Fibroblast of skin of left biceps (primary cell): Measurements from ENCODE around the gene AIG1.
"Not testable (repeated sequence)": the region's sequence is repeated elsewhere in the genome, so short reads cannot be mapped to it uniquely, and the experiment has no call there.

ENCODE experiments used
- DNase-seq, 2 experiments: peaks; one replicate each; pipeline ENCODE4 v3.0.0-alpha.2; 2013; ENCODE audit warnings: low read depth in 2 of 2

AIG1 gene

GRCh38 chr6:143164565-143165105, 103.9 kb downstream of the AIG1 start:
- no peak for DNase-seq

DNA sequence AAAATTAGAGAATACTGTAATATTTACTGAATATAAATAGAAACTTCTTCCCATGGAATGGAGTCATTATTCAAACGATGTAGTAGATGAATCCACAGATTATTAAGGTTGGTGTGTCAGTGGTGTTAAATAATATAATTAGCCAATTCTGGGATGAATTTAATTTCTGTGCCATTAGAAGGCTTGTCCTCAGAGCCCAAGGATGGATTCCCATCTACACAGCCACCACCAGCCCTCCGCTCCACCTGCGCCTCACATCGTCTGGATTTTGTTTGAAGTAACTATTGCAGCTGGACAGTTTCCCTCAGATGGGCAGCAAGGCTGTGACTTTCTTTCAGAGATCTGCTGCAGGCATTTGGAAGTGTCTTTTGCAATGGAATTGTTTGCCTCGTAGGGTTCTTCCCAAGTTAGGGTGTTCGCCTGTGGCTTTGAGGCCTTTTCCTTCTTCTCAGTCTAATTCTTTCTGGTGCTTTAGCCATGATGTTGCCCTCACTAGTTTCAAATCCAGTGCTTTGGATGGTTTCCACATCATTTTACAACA, 104.7 kb downstream of the AIG1 start:
- DNase-seq, result no peak

GRCh38 chr6:143166247-143166695, 105.6 kb downstream of the AIG1 start:
- DNase-seq, result no peak

GRCh38 chr6:143167224-143167623, 106.5 kb downstream of the AIG1 start:
- DNase-seq, result no peak

DNA sequence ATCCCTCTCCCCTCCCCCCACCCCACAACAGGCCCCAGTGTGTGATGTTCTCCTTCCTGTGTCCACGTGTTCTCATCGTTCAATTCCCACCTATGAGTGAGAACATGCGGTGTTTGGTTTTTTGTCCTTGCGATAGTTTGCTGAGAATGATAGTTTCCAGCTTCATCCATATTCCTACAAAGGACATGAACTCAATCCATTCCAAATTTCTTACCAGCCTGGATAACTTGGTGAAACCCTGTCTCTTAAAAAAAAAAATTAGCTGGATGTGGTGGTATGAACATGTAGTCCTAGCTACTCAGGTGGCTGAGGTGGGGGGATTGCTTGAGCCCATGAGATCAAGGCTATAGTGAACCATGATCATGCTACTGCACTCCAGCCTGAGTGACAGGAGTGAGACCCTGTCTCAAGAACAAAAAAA, 107.7 kb downstream of the AIG1 start:
- not testable (repeated sequence) for DNase-seq

- no peak for DNase-seq
Observed at GRCh38 chr6:143169440-143169839, 108.8 kb downstream of the AIG1 start.

DNA sequence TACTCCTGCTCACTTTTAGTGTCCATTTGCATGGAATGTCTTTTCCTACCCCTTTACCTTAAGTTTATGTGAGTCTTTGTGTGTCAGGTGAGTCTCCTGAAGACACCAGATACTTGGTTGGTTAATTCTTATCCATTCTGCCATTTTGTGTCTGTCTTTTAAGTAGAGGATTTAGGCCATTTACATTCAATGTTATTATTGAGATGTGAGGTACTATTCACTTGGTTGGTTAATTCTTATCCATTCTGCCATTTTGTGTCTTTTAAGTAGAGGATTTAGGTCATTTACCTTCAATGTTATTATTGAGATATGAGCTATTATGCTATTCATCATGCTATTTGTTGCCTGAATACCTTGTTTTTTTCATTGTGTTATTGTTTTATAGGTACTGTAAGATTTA, 113.8 kb downstream of the AIG1 start:
- no peak for DNase-seq

DNA sequence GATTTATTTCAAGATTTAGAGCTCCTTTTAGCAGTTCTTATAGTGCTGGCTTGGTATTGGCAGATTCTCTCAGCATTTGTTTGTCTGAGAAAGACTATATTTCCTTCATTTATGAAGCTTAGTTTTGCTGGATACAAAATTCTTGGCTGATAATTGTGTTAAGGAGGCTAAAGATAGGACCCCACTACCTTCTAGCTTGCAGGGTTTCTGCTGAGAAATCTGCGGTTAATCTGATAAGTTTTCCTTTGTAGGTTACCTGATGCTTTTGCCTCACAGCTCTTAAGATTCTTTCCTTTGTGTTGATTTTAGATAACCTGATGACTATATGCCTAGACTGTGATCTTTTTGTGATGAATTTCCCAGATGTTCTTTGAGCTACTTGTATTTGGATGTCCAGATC, 114.3 kb downstream of the AIG1 start:
- no peak for DNase-seq

DNA sequence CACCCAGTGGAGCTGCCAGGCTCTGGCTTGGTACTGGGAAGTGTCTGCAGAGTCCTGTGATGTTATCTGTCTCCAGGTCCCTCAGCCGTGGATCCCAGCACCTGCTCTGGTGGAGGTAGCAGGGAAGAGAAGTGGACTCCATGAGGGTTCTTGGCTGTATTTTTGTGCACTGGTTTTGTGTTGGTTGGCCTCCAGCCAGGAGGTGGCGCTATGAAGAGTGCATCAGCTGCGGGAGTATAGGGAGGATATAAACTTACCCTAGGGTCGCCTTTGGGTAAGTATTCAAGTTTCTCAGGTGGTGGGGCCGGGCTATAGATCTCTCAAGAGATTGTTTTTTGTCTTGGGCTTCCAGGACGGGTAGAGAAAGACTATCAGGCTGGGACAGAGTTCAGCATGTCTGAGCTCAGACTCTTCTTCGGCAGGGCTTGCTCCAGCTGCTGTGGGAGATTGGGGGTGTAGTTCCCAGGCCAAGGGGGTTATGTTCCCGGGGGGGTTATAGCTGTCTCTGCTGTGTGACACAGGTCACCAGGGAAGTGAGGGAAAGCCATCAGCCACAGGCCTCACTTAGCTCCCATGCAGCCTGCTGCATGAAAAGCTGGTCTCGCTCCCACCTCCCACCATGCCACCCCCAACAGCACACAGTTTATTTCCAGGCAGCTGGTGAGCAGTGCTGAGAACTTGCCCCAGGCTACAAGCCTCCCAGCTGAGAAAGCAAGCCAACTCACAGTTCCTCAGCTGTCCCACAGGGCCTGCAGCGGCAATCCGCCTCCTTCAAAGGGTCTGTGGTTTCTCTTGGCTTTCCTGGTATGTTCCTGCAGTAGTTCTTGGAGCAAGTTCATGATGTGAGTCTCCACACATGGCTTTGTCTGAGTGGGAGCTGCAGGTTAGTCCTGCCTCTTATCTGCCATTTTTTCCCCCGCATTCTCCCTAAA, 115.7 kb downstream of the AIG1 start:
- peak; percentile 80 to 81 for DNase-seq

GRCh38 chr6:143177706-143178105, 117.0 kb downstream of the AIG1 start:
- DNase-seq, result no peak

GRCh38 chr6:143179096-143179495, 118.4 kb downstream of the AIG1 start:
- no peak for DNase-seq

- DNase-seq, result no peak
Observed at GRCh38 chr6:143179901-143180612, 119.4 kb downstream of the AIG1 start.

DNA sequence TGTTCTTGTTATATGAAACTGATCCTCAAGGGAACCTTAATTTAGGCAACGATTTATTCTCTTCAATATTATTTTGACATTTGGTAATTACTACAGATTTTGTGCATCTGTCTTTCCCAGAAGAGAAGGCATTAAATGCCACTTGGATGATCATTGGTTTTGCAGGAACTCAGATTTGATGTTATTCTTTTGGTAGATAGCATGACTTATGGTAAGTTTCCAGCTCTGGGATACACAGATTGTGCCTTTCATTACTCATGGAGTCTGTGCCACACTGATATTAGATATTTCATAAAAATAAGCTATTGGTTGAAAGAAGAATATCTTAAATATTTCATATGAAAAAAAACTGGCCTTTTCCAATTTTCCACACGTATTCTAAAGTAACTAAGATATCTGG, 120.1 kb downstream of the AIG1 start:
- DNase-seq, result no peak

DNA sequence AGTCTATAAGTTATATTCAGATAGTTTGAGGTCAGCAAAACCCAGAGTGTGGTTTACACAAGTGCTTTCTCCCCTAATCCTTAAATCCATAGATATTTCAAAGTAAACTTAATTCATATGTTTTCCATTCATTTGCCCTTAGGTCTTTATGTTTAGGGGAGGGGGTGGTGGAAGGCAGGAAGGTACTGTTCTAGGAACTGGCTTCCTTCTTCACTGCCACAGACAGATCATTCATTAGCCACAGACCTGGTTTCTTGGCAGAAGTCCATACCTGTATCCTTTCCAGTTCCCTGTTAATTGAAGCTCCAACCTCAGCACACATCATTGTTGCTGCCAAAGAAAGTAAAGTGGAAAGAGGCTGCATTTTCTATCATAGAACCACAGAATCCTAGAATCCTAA, 123.0 kb downstream of the AIG1 start:
- peak; percentile 72 to 74 for DNase-seq

DNA sequence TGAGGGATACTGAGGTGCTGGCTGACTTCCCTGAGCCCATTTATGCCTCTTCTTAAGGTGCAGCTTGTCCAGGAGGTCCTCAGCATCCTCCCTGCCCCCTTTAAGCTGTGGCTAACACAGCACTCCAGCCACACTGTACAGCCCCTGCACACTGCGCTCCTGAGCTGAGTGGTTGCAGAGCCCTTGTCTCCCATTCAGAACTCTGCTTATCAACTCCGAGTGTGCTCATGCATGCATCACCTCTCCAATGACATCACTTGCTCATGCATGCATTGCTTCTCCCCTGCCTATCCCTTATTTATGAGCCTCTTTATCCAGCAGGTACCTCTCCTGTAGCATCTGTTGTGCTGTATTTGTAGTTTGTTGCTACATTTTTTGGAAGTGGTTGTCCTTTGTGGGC, 124.6 kb downstream of the AIG1 start:
- no peak for DNase-seq

DNA sequence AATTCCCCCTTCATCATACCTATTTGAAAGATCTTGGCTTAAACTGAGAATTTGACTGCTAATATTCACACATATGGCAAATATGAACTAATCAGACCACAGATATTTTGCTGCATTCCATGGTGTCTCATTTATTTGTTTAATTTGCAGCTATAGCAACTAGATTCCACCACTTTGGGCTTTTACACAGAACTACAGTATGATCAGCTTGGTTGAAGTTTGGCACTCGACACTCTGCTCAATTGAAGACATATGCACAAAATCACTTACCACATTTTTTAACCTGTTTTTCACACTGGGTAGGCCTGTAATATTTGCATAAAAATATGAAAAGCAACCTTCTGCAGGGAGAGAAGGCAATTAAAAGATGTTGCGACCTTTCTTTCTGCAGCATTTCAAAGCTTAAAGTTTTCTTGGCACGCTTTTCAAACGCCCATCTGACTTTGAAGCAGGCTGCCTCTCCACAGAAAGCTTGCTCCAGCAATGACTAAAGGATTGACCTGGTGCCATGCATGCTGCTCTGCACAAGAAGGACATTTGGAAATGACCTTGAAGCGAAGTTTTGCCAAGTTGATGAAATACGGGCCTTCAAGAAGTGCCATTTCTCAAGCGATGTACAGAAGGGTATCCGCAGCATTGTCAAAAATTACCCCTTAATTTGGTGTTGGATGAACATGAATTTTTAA, 126.7 kb downstream of the AIG1 start:
- peak; percentile 98 for DNase-seq

- no peak for DNase-seq
Observed at GRCh38 chr6:143188292-143188691, 127.6 kb downstream of the AIG1 start.

DNA sequence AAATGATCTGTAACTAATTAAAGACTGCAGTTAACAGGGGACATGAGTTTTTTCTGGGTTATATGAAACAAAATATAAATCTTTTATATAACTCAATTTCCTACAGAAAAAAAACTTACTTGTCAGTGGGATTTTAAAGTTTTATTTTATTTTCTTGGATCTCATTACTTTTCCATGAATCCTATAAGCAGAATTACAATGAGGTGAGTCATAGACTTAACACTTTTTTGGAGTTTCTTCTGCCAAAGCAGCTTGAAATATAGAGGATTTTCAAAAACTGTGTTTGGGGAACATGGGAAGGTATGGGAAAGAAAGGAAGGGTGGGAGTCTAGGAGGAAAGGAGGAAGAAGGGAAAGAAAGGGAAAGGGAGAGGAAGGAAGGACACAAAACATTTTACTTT, 130.7 kb downstream of the AIG1 start:
- DNase-seq, result peak; percentile 28 to 40

DNA sequence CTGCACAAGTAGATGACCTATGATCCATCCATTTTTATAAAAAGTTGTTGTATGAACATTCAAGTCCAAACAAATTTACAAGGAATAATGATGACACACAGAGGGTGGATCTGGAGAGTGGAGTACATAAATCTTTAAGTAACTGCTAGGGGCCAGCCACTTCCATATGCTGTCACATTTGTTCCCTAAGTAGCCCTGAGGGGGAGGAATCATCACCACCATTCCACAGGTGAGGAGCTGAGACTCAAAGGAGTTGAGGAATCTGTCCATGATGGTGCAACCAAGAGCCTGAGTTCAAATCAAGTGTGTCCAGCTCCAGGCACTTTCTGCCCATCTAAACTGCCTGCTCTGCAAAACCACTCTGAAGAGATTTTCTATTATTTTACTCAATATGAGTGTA, 132.1 kb downstream of the AIG1 start:
- DNase-seq, result no peak

GRCh38 chr6:143193571-143194094, 132.9 kb downstream of the AIG1 start:
- no peak for DNase-seq

- DNase-seq, result no peak
Observed at GRCh38 chr6:143194095-143194589, 133.5 kb downstream of the AIG1 start.
